ENCODE results near the gene FOXK1.

The FOXK1 gene

DNA sequence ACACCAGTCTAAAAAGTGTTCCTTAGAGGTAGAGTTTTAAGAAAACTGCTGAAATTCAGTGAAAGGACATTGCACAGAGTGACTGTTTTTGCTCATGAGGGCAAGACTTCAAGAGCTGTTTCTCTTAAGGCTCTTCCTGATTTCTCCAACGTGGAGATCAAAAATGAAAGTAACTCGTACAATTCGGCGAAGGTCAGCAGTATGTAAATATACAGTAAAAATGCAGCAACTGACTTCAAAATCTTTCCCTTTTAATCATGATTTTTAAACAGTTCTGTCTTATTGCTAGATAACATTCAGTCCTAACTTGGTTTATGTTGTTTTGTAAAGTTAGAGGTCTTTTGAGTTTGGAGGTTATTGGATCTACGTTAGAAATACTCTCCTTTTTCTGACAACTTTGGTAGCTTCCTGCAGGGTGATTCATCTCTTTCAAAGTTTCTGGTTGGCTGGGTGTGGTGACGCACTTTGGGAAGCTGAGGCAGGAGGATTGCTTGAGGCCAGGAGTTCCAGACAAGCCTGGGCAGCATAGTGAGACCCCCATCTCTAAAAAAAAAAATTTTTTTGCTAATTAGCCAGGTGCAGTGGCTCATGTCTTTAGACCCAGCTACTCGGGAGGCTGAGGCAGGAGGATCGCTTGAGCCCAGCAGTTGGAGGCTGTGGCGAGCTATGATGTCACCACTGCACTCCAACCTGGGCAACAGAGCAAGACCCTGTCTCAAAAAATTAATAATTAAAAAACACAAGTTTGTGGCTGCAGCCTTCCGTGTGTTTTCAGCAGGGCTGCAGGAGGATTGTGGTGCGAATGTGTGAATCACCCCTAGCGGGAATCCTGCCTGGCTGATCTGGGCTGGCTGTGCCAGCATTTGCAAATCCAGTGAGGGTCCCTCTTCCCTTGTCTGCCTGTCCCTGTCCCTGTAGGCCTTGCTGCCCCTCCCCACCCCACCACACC, 64.2 kb downstream of the FOXK1 start:
- peak; percentile 53 for DNase-seq

DNA sequence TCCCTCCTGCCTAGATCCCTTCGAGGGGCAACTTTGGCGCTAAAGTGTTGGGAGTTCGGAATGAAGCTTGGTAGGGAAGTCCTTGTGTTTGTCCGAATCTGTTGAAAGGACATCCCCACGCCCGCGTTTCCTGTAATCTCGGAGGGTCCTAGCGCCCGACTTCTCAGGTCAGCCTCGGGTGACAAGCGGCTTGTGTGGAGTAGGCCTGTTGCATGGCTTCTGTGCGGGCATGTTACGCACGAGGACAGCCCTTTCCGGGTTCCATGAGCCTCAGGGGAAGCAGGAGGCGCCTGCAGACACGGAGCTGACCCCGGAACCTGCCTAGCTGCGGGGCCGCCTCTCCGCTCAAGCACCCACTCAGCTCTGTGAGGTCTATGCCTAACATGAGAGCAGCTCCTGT, 64.9 kb downstream of the FOXK1 start:
- DNase-seq = no peak

DNA sequence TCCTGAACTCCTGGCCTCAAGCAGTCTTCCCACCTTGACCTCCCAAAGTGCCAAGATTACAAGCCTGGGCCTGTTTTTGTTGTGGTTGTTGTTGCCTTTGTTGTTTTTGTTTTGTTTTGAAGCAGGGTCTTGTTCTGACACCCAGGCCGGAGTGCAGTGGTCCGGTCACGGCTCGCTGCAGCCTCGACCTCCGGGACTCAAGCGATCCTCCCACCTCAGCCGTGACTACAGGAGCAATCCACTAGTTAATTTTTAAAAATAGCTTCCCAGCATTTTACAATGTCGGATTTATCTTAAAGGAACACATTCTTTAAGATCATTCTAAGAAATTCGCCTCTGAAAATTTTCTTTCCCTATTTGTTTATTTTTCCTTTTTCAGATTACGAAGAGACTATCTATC, 65.7 kb downstream of the FOXK1 start:
- no peak for DNase-seq

GRCh38 chr7:4748231-4748681, 66.2 kb downstream of the FOXK1 start:
- no peak for DNase-seq

DNA sequence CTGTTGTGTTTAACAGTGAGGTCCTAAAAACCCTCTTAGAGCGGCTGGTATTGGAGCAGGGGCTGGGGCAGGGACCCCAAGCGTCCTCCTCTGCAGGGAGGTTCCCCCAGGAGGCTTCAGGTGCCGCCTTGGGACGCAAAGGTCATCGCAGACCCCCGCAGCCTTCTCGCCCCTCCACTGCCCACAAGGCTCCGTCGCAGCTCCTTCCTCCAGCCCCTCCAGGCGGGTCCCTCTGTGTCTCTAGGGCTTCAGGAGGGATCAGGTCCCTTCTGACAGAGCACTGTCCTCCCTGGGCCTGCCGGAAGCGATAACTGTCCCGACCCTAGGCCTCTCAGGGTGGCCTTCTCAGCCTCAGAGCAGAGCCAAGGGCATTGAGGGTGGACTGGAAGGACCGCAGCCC, 67.3 kb downstream of the FOXK1 start:
- DNase-seq = no peak

DNA sequence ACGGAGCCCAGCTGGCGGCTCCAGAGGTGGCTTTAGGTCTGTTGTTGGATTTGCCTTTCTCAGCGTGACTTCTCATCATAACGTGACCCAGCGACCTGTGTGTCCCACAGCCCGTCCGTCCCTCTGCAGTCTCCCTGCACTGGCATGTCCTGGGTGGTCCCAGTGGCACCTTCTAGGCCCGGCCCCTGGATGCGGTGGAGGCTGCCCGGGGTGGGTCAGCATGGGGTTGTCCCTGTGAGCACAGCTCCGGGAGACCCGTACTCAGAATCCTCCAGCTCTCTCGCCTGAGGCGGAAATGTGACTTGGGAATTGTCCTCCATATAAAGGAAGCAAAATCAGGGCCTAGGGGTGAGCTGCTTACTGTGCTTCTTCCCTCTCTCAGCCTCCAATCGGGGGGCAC, 67.7 kb downstream of the FOXK1 start:
- DNase-seq = no peak

GRCh38 chr7:4751398-4751947, 69.4 kb downstream of the FOXK1 start:
- DNase-seq = no peak

DNA sequence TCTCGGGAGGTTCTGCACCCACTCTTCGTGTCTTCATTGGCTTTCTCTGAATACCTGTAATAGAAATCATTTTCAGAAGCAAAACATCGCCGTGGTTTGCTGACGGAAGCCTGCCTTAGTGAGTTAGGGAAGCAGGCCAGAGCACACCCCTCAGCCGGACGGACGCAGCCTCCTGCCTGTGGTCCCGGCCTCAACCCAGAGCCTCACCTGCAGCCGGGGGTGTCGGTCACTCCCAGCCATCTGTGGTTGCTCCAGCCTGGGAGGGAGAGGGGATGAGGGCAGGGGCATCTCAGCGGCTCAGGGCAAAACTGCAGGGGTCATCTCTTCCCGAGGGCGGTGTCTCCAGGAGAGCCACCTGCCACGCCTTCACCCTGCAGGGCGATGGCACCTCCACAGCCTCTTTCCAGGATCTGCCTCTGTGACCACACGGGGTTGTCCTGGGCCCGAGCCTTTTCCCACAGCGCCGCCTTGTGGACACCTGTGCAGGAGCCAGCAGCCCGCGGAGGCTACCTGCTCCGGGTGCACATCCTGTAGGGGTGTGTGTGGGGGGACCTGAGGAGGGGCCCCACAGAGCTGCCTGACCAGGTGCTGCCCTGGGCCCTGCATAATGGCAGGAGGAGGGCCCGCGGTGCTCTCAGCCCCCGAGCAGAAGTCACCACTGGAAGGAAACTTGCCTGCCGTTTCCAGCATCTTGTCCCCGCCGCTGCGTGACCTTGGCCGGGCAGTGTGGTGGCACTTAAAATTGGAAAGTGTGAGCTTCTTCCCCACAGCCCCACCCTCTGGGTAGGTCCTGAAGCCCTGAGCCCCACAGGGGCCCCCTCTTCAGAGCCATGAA, 71.7 kb downstream of the FOXK1 start:
- DNase-seq = peak; percentile 78

- DNase-seq = no peak
These were observed 72.4 kb downstream of the FOXK1 start for GRCh38 chr7:4754433-4755010.

DNA sequence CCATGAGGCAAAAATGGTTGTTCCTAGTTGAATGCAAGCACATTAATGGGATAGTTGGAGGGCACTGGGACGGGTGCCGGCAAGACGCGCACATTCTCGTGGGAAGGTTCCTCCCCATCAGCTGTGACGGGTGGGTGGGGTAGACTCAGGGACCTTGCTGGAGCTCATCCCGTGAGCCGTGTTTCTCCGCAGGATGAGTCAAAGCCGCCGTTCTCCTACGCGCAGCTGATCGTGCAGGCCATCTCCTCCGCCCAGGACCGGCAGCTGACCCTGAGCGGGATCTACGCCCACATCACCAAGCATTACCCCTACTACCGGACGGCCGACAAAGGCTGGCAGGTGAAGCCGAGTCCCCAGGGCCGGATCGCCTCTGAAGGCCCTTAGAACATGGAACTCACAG, 73.0 kb downstream of the FOXK1 start:
- DNase-seq = no peak

DNA sequence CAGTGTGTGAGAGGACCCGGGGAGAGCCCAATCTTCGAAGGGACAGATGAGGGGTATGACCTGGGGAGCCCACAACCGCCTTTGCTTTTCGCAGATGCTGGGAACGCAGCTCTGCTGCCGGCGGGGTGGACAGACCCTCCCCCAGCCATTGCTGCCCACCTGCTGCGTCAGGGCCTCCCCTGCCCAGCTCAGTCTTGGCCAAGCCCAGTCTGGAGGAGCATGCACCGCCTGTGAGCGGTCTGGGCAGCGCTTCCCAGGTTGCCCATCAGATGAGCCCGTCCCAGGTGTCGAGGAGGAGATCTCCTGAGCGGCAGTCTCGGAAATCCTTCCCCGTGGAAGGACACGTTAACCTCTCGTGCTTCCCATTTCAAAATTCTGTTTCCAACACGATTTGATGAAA, 76.0 kb downstream of the FOXK1 start:
- DNase-seq = no peak

DNA sequence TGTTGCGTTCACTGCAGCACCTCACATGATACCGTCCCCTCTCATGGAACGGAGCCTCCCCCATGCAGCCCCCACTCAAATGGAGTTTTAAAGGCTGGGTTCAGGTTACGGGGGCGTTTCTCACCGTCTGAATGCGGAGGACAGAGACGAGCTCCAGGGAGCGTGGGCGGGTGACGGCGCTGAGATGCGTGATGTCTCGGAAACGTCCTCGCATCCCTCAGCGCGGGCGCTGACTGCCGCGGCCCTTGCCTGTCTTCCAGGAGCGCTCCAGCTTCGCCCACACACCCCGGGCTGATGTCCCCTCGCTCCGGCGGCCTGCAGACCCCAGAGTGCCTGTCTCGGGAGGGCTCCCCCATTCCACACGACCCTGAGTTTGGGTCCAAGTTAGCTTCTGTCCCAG, 76.7 kb downstream of the FOXK1 start:
- no peak for DNase-seq

DNA sequence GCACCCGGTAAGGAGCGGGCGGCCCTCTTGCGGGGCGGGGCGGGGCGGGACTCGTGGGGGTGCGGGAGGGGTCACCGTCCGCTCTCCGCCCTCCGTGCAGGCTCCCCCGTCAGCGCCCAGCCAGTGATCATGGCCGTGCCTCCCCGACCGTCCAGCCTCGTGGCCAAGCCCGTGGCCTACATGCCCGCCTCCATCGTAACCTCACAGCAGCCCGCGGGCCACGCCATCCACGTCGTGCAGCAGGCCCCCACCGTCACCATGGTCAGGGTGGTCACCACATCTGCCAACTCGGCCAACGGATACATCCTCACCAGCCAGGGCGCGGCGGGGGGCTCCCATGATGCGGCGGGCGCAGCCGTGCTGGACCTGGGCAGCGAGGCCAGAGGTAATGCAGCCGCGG, 77.1 kb downstream of the FOXK1 start:
- no peak for DNase-seq

GRCh38 chr7:4760952-4761351, 78.9 kb downstream of the FOXK1 start:
- DNase-seq = no peak

DNA sequence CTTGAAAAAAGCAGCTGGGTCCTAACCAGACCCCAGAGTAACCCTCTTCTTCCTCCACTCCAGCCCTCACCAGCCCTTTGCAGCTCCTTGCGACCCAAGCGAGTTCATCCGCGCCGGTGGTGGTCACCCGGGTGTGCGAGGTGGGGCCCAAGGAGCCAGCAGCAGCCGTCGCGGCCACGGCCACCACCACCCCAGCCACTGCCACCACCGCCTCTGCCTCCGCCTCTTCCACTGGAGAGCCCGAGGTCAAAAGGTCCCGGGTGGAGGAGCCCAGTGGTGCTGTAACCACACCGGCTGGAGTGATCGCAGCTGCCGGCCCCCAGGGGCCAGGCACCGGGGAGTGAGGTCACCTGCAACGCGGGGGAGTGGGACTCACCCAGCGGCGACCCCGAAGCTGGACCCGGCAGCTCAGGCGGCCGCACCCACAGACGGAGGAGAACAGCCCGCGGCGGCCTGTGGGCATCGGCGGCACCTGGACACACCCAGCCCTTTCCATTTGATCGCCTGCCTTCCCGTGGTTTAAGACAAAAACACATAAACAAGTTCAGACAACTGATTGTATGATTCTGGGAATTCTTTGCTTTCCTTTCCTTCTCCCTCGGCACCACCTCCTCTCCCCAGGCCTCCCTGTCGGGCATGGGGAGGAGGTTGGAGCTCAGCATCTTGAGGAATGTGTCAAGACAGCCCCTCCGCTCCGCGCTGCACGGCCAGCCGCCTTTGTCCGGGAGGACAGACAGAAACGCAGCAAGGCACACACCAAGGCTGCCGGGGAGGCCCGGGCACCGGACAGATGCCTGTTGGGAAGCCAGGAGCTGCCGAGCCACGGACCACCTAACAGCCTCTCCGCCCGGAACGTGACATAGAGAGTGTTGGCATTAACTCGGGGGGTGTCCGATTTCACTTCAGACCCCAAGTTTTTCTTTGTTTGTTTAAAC, 80.3 kb downstream of the FOXK1 start:
- no peak for DNase-seq

GRCh38 chr7:4763091-4763793, 81.1 kb downstream of the FOXK1 start:
- DNase-seq = no peak

DNA sequence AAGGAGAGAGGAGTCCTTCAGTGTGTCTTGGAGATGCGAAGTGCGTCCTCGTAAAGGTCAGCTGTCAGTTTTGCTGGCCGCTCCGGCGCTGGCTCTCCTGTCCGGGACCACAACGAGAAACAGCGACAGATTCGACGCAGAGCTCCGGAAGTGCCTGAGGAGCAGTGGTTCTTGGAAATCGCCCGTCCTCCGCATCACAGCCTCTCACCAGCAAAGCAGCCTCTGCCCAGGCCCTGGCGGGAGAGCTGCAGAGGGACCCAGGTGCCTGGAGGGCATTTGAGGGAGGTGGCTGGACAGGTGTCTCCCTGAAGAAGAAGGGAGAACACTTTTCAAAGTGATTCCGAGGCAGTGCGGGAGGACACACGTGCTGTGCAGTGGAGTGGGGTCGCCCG, 81.7 kb downstream of the FOXK1 start:
- no peak for DNase-seq

GRCh38 chr7:4764402-4765007, 82.4 kb downstream of the FOXK1 start:
- no peak for DNase-seq

GRCh38 chr7:4765776-4766490, 83.8 kb downstream of the FOXK1 start:
- DNase-seq = no peak
